Germinal center (tissue), 1 donor: ENCODE results near the gene SPPL2B.

ENCODE experiments used
- DNase-seq: peaks from one replicate; pipeline ENCODE4 v3.0.0; 2012; ENCODE audit warnings: mixed read lengths, low spot score

SPPL2B gene

GRCh38 chr19:2356036-2356646 lies 27.7 kb downstream of the SPPL2B start:
- no peak for DNase-seq

GRCh38 chr19:2357279-2358206 lies 29.1 kb downstream of the SPPL2B start:
- no peak for DNase-seq

- no peak for DNase-seq
Observed at GRCh38 chr19:2358548-2359173, 30.2 kb downstream of the SPPL2B start.

GRCh38 chr19:2359992-2360685 lies 31.7 kb downstream of the SPPL2B start, which contains the start of gene TMPRSS9:
Gene TMPRSS9, plus strand, starts transcription at chr19:2360265. Its CDS starts 29,521 bp downstream, at chr19:2389786.
- DNase-seq = no peak

GRCh38 chr19:2360833-2361232 lies 32.3 kb downstream of the SPPL2B start:
- no peak for DNase-seq

GRCh38 chr19:2361246-2362045 lies 33.0 kb downstream of the SPPL2B start:
- DNase-seq = no peak

- DNase-seq = no peak
Observed at GRCh38 chr19:2362046-2362969, 33.8 kb downstream of the SPPL2B start.

GRCh38 chr19:2362970-2363300 lies 34.5 kb downstream of the SPPL2B start:
- DNase-seq = no peak

- DNase-seq = no peak
Observed at GRCh38 chr19:2363419-2363818, 34.9 kb downstream of the SPPL2B start.

GRCh38 chr19:2365201-2365970 lies 36.9 kb downstream of the SPPL2B start:
- DNase-seq = no peak

GRCh38 chr19:2371656-2372055 lies 43.2 kb downstream of the SPPL2B start:
- DNase-seq = no peak

GRCh38 chr19:2372076-2372612 lies 43.7 kb downstream of the SPPL2B start:
- no peak for DNase-seq

- DNase-seq = no peak
Observed at GRCh38 chr19:2374808-2375207, 46.3 kb downstream of the SPPL2B start.

GRCh38 chr19:2375353-2376121 lies 47.1 kb downstream of the SPPL2B start:
- DNase-seq = no peak

- DNase-seq = no peak
Observed at GRCh38 chr19:2376784-2377519, 48.5 kb downstream of the SPPL2B start.

- DNase-seq = no peak
Observed at GRCh38 chr19:2380567-2380966, 52.1 kb downstream of the SPPL2B start.

GRCh38 chr19:2381148-2381820 lies 52.8 kb downstream of the SPPL2B start:
- no peak for DNase-seq
